HL-60 (cell line): ENCODE measurements around the gene MICOS13.

Experiments used
- DNase-seq, 2 experiments: peaks; one replicate each; pipeline ENCODE4 v3.0.0-alpha.2; 2010 to 2020; ENCODE audit warnings: low read depth in 1 of 2, low spot score in 1 of 2
- H3K27ac ChIP-seq: fragments of 250-450 bp; sonication (Bioruptor Pico); replicated peaks from 2 replicates; pipeline ENCODE4 v1.5.1; 2020; ENCODE audit warnings: mild to moderate bottlenecking, moderate library complexity
- H3K27me3 ChIP-seq: fragments of 250-450 bp; sonication (Bioruptor Pico); 2 replicates; pipeline ENCODE4 v1.5.1; 2021; ENCODE audit warnings: mild to moderate bottlenecking, moderate library complexity; ENCODE audit not compliant: insufficient read depth, poor library complexity, severe bottlenecking
- H3K4me3 ChIP-seq: replicated peaks from 2 replicates; pipeline ENCODE4 v1.5.1; 2011; ENCODE audit warnings: mild to moderate bottlenecking, control low read depth, low read length; ENCODE audit not compliant: insufficient read depth
- CTCF ChIP-seq: IDR thresholded peaks from one replicate; pipeline ENCODE4 v1.5.1; 2011; ENCODE audit warnings: low read length, control low read depth, inconsistent platforms; ENCODE audit not compliant: insufficient read depth
- GABPA ChIP-seq: IDR thresholded peaks from 2 replicates; pipeline ENCODE4 v1.6.1; 2012; ENCODE audit warnings: low read depth
- POLR2AphosphoS5 ChIP-seq: IDR thresholded peaks from 2 replicates; pipeline ENCODE4 v1.6.1; 2012; ENCODE audit warnings: low read depth
- SPI1 ChIP-seq: IDR thresholded peaks from 2 replicates; pipeline ENCODE4 v1.6.1; 2012; ENCODE audit warnings: low read depth, mild to moderate bottlenecking, borderline replicate concordance
- TF ChIP-seq, protein P1 (sequence below): IDR thresholded peaks from 2 replicates; pipeline ENCODE4 v1.6.1; 2012; ENCODE audit warnings: low read depth; ENCODE audit not compliant: insufficient replicate concordance

Gene MICOS13

DNA sequence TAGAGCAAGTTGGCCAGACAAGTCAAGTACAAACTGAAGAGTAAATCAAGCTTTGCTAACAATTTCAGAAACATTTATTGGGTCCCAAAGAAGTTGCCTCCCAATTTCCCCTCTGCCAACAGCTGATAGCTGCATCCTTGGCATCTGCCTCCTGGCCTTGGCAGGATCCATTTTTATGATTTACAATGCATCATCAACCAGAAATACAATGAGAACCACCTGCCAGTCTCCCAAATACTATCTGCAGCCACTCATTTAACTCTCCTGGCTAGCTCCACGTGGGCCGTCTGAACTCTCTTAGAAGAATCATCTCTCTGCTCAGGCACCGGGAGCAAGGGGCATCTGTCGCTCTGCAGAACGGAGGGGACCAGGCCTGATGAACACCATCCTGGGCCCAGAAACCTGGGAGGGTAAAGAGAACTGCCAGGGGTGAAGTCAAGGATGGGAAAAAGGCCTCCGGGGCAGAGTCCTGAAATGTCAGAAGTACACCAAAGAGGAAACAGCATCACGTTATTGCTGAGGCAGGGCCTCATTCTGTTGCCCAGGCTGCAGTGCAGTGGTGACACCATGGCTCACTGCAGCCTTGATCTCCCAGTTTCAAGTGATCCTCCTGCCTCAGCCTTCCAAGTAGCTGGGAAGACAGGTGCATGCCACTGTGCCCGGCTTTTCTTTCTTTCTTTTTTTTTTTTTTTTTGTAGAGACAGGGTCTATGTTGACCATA is 37.1 kb upstream of the MICOS13 start:
- Histone ChIP-seq H3K27ac (no peak overlapping the region), H3K27me3 (no peaks in the 10 kb centered on the region), H3K4me3 (peak overlapping the region; percentile 92)
- DNase-seq = no peak
- TF ChIP-seq GABPA = no peak
- no peak for TF ChIP-seq SPI1
- no peak for TF ChIP-seq CTCF
- TF ChIP-seq POLR2AphosphoS5 = no peak
- TF ChIP-seq, protein P1, sequence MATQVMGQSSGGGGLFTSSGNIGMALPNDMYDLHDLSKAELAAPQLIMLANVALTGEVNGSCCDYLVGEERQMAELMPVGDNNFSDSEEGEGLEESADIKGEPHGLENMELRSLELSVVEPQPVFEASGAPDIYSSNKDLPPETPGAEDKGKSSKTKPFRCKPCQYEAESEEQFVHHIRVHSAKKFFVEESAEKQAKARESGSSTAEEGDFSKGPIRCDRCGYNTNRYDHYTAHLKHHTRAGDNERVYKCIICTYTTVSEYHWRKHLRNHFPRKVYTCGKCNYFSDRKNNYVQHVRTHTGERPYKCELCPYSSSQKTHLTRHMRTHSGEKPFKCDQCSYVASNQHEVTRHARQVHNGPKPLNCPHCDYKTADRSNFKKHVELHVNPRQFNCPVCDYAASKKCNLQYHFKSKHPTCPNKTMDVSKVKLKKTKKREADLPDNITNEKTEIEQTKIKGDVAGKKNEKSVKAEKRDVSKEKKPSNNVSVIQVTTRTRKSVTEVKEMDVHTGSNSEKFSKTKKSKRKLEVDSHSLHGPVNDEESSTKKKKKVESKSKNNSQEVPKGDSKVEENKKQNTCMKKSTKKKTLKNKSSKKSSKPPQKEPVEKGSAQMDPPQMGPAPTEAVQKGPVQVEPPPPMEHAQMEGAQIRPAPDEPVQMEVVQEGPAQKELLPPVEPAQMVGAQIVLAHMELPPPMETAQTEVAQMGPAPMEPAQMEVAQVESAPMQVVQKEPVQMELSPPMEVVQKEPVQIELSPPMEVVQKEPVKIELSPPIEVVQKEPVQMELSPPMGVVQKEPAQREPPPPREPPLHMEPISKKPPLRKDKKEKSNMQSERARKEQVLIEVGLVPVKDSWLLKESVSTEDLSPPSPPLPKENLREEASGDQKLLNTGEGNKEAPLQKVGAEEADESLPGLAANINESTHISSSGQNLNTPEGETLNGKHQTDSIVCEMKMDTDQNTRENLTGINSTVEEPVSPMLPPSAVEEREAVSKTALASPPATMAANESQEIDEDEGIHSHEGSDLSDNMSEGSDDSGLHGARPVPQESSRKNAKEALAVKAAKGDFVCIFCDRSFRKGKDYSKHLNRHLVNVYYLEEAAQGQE = no peak

- no peak for DNase-seq
These were observed 34.5 kb upstream of the MICOS13 start for GRCh38 chr19:5714816-5715215.

DNA sequence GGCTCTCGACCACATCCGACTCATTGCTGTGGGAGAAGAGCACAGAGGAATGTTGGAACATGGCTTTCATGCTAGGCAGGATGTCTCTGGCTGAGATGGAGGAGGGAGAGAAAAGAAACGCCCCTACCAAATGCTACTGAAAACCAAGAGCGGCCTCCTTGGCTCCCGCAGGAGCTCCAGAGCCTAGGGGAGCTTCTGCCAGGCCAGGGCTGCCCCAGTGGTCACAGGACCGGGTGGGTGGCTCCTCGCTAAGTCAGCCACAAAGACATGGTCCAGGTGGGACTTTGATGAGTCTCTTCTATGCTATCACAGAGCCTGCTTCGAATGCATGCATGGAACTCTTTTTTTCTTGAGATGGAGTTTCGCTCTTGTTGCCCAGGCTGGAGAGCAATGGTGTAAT is 32.9 kb upstream of the MICOS13 start:
- Histone ChIP-seq H3K4me3 (no peak overlapping the region), H3K27me3 (no peaks in the 10 kb centered on the region), H3K27ac (no peak overlapping the region)
- DNase-seq = no peak
- no peak for TF ChIP-seq CTCF
- TF ChIP-seq SPI1 = no peak
- no peak for TF ChIP-seq GABPA
- no peak for TF ChIP-seq POLR2AphosphoS5
- TF ChIP-seq, protein P1 = no peak

More at GRCh38 chr19:5714816-5715215, 34.5 kb upstream of the MICOS13 start:
- TF ChIP-seq GABPA (no peak), POLR2AphosphoS5 (0 out of 2 replicates have a peak, but pooled peaks have one; percentile 1)
- Histone ChIP-seq H3K27me3 (no peaks in the 10 kb centered on the region), H3K4me3 (no peak overlapping the region), H3K27ac (no peak overlapping the region)

DNA sequence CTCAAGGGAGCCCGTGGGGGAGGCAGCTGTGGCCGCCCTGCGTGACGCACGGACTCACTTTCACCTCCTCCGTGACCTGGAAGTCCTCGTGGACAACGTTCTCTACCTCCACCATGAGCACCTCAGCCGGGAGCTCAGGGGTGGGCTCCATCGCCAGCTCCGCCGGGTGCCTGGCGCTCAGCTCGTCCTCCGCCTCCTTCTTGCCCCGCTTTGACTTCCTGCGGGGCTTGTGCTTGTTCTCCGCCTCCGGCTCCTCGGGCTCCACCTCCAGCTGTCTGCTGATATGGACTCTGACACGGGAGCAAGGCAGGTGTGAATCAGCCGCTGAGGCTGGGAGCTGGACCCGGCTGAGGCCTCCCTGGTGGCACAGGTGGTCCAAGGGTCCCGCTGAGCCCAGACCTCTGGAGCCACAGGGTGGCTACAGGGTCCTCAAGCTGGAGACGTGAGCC is 31.4 kb upstream of the MICOS13 start:
- no peak overlapping the region for H3K4me3 ChIP-seq
- TF ChIP-seq GABPA (no peak), CTCF (no peak), SPI1 (no peak), POLR2AphosphoS5 (no peak)
- TF ChIP-seq, protein P1 = no peak
- H3K27ac ChIP-seq = no peak overlapping the region
- DNase-seq = no peak
- no peaks in the 10 kb centered on the region for H3K27me3 ChIP-seq
